Measurements from ENCODE around the gene NFU1. TPM values are rescaled to one million over a fixed set of nuclear protein-coding genes. Genes with fewer than 3 reads are reported as not detected.

The NFU1 gene
- 10 to 100 TPM; 45.4 to 74.8 (median 48.8) TPM for total RNA-seq

GRCh38 chr2:69436938-69437750 lies at the start of gene NFU1:
Gene NFU1 (minus strand): TSS chr2:69437435. CDS start chr2:69437422, 13 bp downstream.
- Histone ChIP-seq H3K4me1 (peaks cover 16 to 52% (median 36%) of the 10 kb centered on the region in 4 donors), H3K27me3 (no peaks in the 10 kb centered on the region), H3K36me3 (no peaks in the 10 kb centered on the region), H3K27ac (replicated peaks in 1 of 4) (peak within 1 kb of the TSS; percentile 90 to 97 (median 96)), H3K9me3 (no peaks in the 10 kb centered on the region), H3K4me3 (peak within 1 kb of the TSS; percentile 74 to 98 (median 83))
- 0% methylated on average over 25 of the region's 60 CpGs for WGBS
- peak; percentile 98 for DNase-seq (ENCODE audit: extremely low spot score)
- intact Hi-C loops (cut with DNase I): loop anchor here (5.0 kb wide), 2 partner anchors 205 to 425 kb away; partner anchors contain the start of genes AAK1 and ANTXR1
- TF ChIP-seq POLR2A (IDR thresholded peaks at IDR 0.05; ENCODE audit: low read depth) (peak; percentile 55), EP300 (IDR thresholded peaks at IDR 0.05) (no peak), POLR2AphosphoS5 (IDR thresholded peaks at IDR 0.05) (peak; percentile 88 to 93), CTCF (IDR thresholded peaks at IDR 0.05) (peak; percentile 74 to 76 (median 74))

- intact Hi-C loops (cut with DNase I): no loop called here
These were observed 46.5 kb upstream of the NFU1 start for GRCh38 chr2:69483696-69484095.

GRCh38 chr2:69483024-69483423 lies 45.8 kb upstream of the NFU1 start:
- no peak for DNase-seq (ENCODE audit: extremely low spot score)
- TF ChIP-seq CTCF (IDR thresholded peaks at IDR 0.05) (no peak), POLR2AphosphoS5 (IDR thresholded peaks at IDR 0.05) (no peak), EP300 (IDR thresholded peaks at IDR 0.05) (no peak), POLR2A (IDR thresholded peaks at IDR 0.05; ENCODE audit: low read depth) (no peak)
- 82% methylated on average over 4 of the region's 4 CpGs for WGBS
- peaks cover 4 to 61% (median 41%) of the 10 kb centered on the region in 4 donors for H3K36me3 ChIP-seq
- no peaks in the 10 kb centered on the region for H3K9me3 ChIP-seq
- no peaks in the 10 kb centered on the region for H3K27me3 ChIP-seq
- H3K27ac ChIP-seq (replicated peaks in 1 of 4): no peak overlapping the region
- no peak overlapping the region for H3K4me3 ChIP-seq
- H3K4me1 ChIP-seq: no peaks in the 10 kb centered on the region
- intact Hi-C loops (cut with DNase I): no loop called here

More at GRCh38 chr2:69483696-69484095, 46.5 kb upstream of the NFU1 start:
- Histone ChIP-seq H3K27me3 (no peaks in the 10 kb centered on the region), H3K27ac (replicated peaks in 1 of 4) (no peak overlapping the region), H3K9me3 (no peaks in the 10 kb centered on the region), H3K36me3 (peaks cover 0 to 61% (median 37%) of the 10 kb centered on the region in 4 donors), H3K4me1 (no peaks in the 10 kb centered on the region), H3K4me3 (no peak overlapping the region)
- TF ChIP-seq EP300 (IDR thresholded peaks at IDR 0.05) (no peak), POLR2AphosphoS5 (IDR thresholded peaks at IDR 0.05) (no peak), CTCF (IDR thresholded peaks at IDR 0.05) (no peak), POLR2A (IDR thresholded peaks at IDR 0.05; ENCODE audit: low read depth) (no peak)
- DNase-seq (ENCODE audit: extremely low spot score): no peak
- WGBS: 70% methylated on average over 3 of the region's 3 CpGs

- no peak for DNase-seq (ENCODE audit: extremely low spot score)
- Histone ChIP-seq H3K27me3 (no peaks in the 10 kb centered on the region), H3K4me1 (no peaks in the 10 kb centered on the region), H3K27ac (replicated peaks in 1 of 4) (no peak overlapping the region), H3K9me3 (no peaks in the 10 kb centered on the region), H3K36me3 (peaks cover 4 to 62% (median 41%) of the 10 kb centered on the region in 4 donors), H3K4me3 (no peak overlapping the region)
- intact Hi-C loops (cut with DNase I): no loop called here
- WGBS: 76% methylated on average over 3 of the region's 3 CpGs
- TF ChIP-seq POLR2A (IDR thresholded peaks at IDR 0.05; ENCODE audit: low read depth) (no peak), POLR2AphosphoS5 (IDR thresholded peaks at IDR 0.05) (no peak), EP300 (IDR thresholded peaks at IDR 0.05) (no peak), CTCF (IDR thresholded peaks at IDR 0.05) (no peak)
These were observed 45.2 kb upstream of the NFU1 start for GRCh38 chr2:69482471-69482870.
